Measurements from ENCODE around the gene LRRC41.
"Not testable (repeated sequence)": the region's sequence is repeated elsewhere in the genome, so short reads cannot be mapped to it uniquely, and the experiment has no call there.

The LRRC41 gene

GRCh38 chr1:46322191-46322590 is 18.8 kb upstream of the LRRC41 start:
- not testable (repeated sequence) for DNase-seq

GRCh38 chr1:46319960-46320914 is 16.8 kb upstream of the LRRC41 start:
- not testable (repeated sequence) for DNase-seq

GRCh38 chr1:46319301-46319700 is 15.9 kb upstream of the LRRC41 start:
- DNase-seq = not testable (repeated sequence)

GRCh38 chr1:46317323-46317722 is 13.9 kb upstream of the LRRC41 start:
- no peak for DNase-seq

- DNase-seq = no peak
Observed at GRCh38 chr1:46315669-46316403, 12.4 kb upstream of the LRRC41 start.

- no peak for DNase-seq
Observed at GRCh38 chr1:46310321-46310720, 6.9 kb upstream of the LRRC41 start.

GRCh38 chr1:46309401-46310159 is 6.2 kb upstream of the LRRC41 start:
- no peak for DNase-seq

GRCh38 chr1:46306159-46306530 is 2.7 kb upstream of the LRRC41 start:
- no peak for DNase-seq

- DNase-seq = no peak
Observed at GRCh38 chr1:46303872-46304326, 483 bp upstream of the LRRC41 start.

GRCh38 chr1:46302641-46303037 is 777 bp downstream of the LRRC41 start:
- no peak for DNase-seq

GRCh38 chr1:46301808-46302640 is 1.4 kb downstream of the LRRC41 start:
- DNase-seq = peak; percentile 29 to 32

- no peak for DNase-seq
Observed at GRCh38 chr1:46301406-46301807, 2.0 kb downstream of the LRRC41 start.

GRCh38 chr1:46300673-46301405 is 2.6 kb downstream of the LRRC41 start:
- no peak for DNase-seq

GRCh38 chr1:46298387-46298786 is 5.0 kb downstream of the LRRC41 start:
- DNase-seq = no peak

GRCh38 chr1:46295306-46295705 is 8.1 kb downstream of the LRRC41 start:
- DNase-seq = no peak

- DNase-seq = no peak
Observed at GRCh38 chr1:46289976-46290375, 13.4 kb downstream of the LRRC41 start.

- no peak for DNase-seq
Observed at GRCh38 chr1:46289134-46289494, 14.3 kb downstream of the LRRC41 start.

- DNase-seq = no peak
Observed at GRCh38 chr1:46288485-46289133, 14.8 kb downstream of the LRRC41 start.

- no peak for DNase-seq
Observed at GRCh38 chr1:46285730-46286477, 17.5 kb downstream of the LRRC41 start.

All from activated CD4-positive, alpha-beta T cell treated with anti-CD3 and anti-CD28 coated beads, Interleukin-2, amount 50 U/mL, for 4 hours (primary cell).